ENCODE data around the gene RPRD2.
"Not testable (repeated sequence)": the region's sequence is repeated elsewhere in the genome, so short reads cannot be mapped to it uniquely, and the experiment has no call there.

RPRD2 gene

GRCh38 chr1:150363426-150364230 is at the start of gene RPRD2:
TSS of gene RPRD2 (plus strand) at chr1:150364147. CDS start at chr1:150364715, 568 bp downstream.
- DNase-seq = peak; percentile 73

GRCh38 chr1:150314691-150315090 is 49.3 kb upstream of the RPRD2 start:
- not testable (repeated sequence) for DNase-seq

GRCh38 chr1:150320667-150320978 is 43.3 kb upstream of the RPRD2 start:
- DNase-seq = no peak

GRCh38 chr1:150321826-150322166 is 42.2 kb upstream of the RPRD2 start:
- DNase-seq = no peak

GRCh38 chr1:150322310-150322709 is 41.6 kb upstream of the RPRD2 start:
- no peak for DNase-seq

GRCh38 chr1:150332651-150333290 is 31.2 kb upstream of the RPRD2 start:
- DNase-seq = no peak

- DNase-seq = no peak
Measured at GRCh38 chr1:150346316-150346715, 17.6 kb upstream of the RPRD2 start.

- no peak for DNase-seq
Measured at GRCh38 chr1:150352866-150353265, 11.1 kb upstream of the RPRD2 start.

GRCh38 chr1:150362721-150363425 is 1.1 kb upstream of the RPRD2 start:
- no peak for DNase-seq

- DNase-seq = peak; percentile 47
Measured at GRCh38 chr1:150364231-150365003, 470 bp downstream of the RPRD2 start.

- no peak for DNase-seq
Measured at GRCh38 chr1:150365941-150366340, 2.0 kb downstream of the RPRD2 start.

- DNase-seq = no peak
Measured at GRCh38 chr1:150366416-150367296, 2.7 kb downstream of the RPRD2 start.

GRCh38 chr1:150371110-150371509 is 7.2 kb downstream of the RPRD2 start:
- no peak for DNase-seq

GRCh38 chr1:150372580-150372979 is 8.6 kb downstream of the RPRD2 start:
- DNase-seq = no peak

GRCh38 chr1:150376110-150376509 is 12.2 kb downstream of the RPRD2 start:
- no peak for DNase-seq

- no peak for DNase-seq
Measured at GRCh38 chr1:150383631-150384324, 19.8 kb downstream of the RPRD2 start.

- no peak for DNase-seq
Measured at GRCh38 chr1:150385537-150386445, 21.8 kb downstream of the RPRD2 start.

GRCh38 chr1:150386592-150386991 is 22.6 kb downstream of the RPRD2 start:
- no peak for DNase-seq

GRCh38 chr1:150387200-150387599 is 23.3 kb downstream of the RPRD2 start:
- DNase-seq = no peak

GRCh38 chr1:150388241-150388640 is 24.3 kb downstream of the RPRD2 start:
- DNase-seq = no peak

Measured in 8988T (cell line).